GM19043 (cell line): ENCODE data around the gene GABRG3.

ENCODE experiments used
- ATAC-seq: cut with Tn5 transposase; IDR thresholded peaks from one replicate; pipeline ENCODE4 v1.9.1; 2021; ENCODE audit warnings: low read depth; ENCODE audit not compliant: unreplicated experiment

The GABRG3 gene

DNA sequence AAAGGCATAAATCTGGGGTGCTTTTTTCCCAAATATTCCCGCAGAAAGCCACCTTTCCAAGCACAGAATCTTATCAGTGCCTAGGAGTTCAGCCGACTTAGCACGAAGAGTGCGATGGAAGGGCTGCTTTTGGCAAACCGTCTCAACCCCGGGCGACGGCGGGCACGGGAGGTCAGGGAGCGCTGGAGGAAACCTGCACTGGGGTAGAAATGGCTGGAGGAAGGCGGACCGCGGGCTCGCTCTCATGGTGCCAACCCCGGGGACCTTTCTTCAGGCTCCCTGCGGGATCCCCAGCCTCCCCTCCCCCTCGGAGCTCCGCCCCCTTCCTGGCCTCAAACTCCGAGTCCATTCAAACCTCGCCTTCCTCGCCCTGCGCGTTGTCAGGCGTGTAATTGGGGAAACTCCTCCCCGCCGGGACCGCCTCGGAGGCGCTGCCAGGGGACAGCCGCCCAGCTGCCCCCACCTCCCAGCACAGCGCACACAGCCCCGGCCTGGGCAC lies at the start of gene GABRG3:
GABRG3 (plus strand) TSS at position 470 of the 499 bp plus-strand sequence.
- no peak for ATAC-seq

GRCh38 chr15:26921433-26921832 lies 49.5 kb upstream of the GABRG3 start:
- no peak for ATAC-seq

- ATAC-seq = no peak
These were observed 44.9 kb upstream of the GABRG3 start for GRCh38 chr15:26926081-26926480.

DNA sequence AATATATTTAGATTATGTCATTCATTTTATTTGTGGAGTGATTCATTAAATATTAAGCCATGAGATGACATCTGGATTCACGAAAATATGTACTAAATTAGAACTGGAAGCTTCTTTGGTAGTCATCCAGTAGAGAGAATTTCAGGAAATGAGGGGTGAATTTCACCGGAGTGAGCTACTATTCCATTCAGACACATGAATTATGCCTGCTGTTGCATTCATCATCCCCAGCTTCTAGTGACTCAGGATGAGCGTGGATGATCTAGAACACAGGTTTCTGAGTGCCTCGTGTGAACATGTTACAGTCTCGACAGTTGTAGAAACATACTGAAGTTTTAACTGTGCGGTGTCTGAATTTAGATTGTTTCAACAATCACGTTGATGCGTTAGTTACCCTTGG lies 42.9 kb upstream of the GABRG3 start:
- no peak for ATAC-seq

- ATAC-seq = no peak
These were observed 41.4 kb upstream of the GABRG3 start for GRCh38 chr15:26929588-26929987.

- no peak for ATAC-seq
These were observed 36.1 kb upstream of the GABRG3 start for GRCh38 chr15:26934848-26935247.

DNA sequence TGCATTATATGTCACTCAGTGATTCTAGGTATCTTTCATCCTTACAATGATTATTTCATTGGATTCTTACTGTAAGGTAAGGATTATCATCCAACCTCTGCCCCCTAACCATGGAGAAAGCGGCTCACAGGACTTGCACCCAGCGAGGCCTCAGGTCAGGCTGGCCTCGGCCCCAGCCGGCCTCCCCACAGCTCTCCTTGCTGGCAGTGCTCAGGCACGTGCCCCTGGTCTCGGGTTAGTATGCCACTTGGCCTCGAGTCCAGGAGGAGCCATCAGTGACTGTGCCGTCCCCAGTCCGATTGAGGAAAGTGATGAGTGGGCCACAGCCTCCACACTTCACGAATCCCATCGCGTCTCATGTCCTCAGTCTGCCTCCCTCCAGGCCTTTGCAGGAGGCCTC lies 35.7 kb upstream of the GABRG3 start:
- ATAC-seq = no peak

DNA sequence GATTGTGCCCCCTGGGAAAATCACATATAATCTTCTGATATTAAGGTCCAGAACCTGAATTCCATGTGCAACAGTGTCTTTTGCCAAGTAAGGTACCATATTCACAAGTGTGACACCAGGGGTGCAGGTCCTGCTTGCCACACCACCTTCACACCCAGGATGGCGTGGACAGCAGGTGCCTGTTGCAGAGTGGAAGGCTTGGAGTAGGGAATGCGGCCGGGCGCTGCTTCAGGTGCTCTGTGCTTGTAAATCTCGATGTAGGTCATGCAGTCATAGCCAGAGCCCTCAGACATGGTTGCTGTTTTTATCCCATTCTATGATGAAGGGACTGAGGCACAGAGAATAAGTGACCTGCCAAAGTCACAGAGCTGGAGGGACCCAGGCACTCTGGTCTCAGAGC lies 34.5 kb upstream of the GABRG3 start:
- no peak for ATAC-seq

DNA sequence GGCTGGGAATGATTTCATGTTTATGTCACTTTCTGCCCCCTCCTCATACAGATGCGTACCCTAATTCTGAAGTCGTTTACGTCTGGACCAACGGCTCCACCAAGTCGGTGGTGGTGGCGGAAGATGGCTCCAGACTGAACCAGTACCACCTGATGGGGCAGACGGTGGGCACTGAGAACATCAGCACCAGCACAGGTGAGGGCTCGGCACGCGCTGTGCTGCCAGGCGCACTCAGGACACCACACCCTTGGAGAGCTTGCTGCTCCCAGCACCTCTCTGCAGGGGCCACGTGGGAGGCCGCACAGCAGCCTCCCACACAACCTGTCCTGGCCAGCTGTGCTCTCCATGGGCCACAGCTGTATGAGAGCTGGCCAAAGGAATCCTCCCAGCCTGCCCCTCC lies 33.8 kb upstream of the GABRG3 start:
- no peak for ATAC-seq

- no peak for ATAC-seq
These were observed 31.6 kb upstream of the GABRG3 start for GRCh38 chr15:26939398-26939797.

DNA sequence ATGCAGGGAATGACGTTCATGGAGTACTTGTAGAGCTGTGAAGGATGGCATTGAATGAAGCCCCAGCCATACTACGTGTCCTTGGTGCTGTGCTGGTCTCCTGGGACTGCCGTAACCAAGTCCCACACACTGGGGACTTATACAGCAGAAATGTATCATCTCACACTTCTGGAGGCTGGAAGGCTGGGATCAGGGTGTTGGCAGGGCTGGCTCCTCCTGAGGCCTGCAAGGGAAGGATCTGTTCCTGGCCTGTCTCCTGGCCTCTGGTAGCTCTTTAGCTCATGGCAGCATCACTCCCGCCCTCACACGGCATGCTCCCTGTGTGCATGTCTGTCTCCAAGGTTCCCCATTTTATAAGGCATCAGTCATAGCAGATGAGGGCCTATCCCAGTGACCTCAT lies 29.5 kb upstream of the GABRG3 start:
- ATAC-seq = no peak

DNA sequence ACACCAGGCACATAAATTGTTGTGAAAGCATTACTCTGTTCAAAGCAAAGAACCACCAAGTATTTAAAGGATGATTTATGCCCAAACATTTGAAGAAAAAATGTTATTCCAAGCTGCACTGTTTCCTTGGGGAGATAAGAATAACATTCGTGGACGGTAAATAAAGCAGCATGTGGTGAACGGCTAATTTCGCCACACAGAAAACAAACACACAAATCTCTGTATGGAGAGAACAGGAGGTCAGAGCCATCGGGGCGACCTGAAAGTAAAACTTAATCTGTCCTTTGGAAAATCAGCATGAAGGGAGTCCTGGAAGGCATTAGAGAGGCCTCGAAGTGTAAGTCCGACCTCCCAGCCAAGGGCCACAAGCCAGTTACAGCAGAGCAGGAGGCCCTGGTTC lies 27.1 kb upstream of the GABRG3 start:
- ATAC-seq = no peak

DNA sequence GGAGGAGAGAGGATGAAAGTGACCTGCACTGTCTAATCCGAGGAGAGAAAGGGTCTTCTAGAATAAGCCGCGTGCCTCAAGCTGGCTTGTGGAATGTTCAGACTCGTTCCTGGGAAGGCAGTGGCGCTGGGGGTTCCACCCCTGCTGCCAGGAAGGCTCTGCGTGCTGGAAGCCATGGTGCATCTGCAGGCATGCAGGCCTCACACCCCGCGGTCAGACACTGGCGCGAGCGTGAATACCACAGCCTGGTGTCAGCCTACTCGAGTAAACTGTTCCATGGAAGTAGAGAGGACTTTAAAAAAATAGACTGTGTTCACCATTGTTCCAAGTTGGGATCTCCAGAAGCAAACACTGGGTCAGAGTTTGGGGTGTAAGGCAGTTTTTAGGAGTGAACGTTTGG lies 25.9 kb upstream of the GABRG3 start:
- no peak for ATAC-seq

DNA sequence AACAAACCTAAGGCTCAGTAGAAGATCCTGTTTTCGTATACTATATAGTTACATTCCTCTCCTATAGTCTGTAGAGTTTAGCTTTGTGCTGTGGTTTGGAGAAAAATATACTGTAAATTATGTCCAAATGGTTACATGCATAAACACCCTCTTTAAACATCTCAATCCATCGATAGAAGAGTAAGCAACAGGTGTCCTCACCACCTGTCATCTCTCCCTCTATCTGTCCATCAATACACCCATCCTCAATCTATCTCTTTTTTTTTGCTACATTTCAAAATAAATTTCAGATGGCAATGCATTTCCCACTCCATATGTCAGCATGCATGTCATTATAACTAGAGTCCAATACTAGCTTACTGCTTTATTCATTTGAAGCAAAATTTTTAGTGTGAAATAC lies 21.0 kb upstream of the GABRG3 start:
- ATAC-seq = no peak

DNA sequence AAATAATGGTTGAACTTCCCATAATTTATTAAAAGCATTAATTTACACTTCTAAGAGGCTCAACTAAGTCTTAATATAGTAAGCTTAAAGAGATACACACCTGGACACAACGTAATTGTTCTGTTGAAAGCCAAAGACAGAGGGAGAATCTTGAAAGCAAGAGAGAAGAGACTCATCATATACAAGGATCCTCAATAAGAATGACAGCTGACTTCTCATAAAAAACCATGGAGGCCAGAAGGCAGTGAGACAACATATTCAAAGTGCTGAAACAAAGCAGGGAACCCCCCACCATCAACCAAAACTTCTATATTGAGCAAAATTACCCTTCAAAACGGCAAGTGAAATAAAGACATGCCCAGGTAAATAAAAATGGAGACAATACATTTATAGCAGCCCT lies 16.6 kb upstream of the GABRG3 start:
- ATAC-seq = no peak

DNA sequence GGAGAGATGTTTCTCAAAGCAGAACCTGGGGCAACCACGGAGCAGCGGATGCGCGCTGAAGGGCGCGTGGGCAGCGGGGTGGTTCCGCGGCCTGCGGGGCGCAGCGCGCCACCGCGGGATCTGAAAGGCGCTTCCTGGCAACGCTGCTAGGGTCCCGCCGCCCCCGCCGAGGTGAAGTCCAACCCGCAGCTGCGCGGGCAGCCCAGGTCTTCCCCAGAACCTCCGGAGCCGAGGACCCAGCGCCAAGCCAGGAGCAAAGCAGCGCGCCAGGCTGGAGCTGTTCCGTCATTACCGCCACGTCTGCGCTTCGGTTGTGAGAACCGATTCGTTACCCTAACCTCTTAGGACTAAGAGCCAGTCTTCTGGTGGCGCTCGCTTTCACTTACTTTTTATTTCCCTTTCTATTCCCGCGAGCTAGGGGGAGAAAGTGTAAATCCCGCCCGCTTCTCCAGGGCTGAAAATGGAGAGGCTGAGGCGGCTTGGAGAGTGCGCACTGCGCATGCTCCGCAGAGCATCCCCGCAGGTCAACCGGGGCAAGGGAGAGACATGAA lies 3.2 kb upstream of the GABRG3 start:
- ATAC-seq = no peak

GRCh38 chr15:26968806-26969205 lies 2.2 kb upstream of the GABRG3 start:
- ATAC-seq = no peak

DNA sequence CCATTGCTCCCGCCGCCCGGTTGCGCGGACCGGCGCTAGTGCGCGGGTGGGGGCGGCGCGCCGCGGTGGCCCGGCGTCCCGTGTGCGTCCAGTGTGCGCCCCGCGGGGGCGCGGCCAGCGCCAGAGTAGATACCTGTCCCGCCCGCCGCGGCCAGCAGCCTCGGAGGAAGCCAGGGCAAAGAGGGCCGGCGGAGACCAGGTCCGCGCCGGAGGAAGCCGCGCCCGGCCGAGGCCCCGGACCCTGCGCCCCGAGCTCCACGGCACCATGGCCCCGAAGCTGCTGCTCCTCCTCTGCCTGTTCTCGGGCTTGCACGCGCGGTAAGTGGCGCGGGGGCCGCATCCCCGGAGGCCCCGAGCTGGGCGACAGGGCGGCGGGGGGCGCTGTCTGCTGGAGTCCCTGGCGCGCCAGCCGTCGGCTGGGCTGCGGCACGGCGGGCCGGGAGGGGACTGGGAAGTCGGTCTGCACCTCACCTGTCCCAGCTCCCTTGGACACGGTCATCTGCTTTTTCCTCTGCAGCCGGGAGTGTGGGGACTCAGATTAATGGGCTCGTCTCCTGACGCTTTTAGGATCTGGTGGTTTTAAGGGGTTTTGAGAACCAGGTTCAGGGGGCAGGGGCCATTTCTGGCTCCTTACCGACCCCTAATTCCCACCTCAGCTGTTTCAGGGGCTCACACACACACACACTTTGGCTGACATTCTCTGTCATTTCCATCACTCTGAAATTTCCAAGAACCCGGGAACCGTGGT lies 464 bp downstream of the GABRG3 start:
- no peak for ATAC-seq

- no peak for ATAC-seq
These were observed 1.7 kb downstream of the GABRG3 start for GRCh38 chr15:26972636-26973035.

DNA sequence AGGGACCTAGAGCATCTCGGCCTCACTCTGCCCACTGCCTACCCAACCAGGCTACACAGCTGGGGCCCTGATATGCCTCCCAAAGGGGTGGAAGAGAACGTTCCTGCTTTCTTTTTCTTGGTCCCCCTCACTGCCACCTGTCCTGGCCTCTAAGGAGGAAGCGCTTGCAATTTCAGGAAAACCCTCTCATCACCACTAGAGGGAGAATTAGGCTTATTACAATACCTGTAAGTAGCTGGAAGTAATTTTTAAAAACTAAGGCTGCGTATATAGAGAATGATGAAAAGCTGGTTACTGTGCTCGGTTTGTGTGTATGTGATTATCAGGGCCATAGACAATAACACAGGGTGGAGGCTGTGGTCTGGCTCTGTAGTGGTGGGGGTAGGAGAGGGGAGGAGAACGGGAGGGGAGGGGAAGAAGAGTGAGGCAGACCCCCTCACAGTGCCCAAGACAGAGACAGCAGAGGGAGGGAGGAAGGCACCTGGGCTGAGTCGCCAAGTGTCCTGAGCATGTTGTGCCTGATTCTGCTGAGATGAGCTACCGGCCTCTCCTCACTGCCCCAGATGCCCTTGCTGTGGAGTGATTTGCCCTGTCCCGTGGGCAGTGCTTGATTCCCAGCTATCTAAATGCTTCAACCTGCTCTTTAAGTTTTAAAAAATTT lies 3.3 kb downstream of the GABRG3 start:
- ATAC-seq = no peak

DNA sequence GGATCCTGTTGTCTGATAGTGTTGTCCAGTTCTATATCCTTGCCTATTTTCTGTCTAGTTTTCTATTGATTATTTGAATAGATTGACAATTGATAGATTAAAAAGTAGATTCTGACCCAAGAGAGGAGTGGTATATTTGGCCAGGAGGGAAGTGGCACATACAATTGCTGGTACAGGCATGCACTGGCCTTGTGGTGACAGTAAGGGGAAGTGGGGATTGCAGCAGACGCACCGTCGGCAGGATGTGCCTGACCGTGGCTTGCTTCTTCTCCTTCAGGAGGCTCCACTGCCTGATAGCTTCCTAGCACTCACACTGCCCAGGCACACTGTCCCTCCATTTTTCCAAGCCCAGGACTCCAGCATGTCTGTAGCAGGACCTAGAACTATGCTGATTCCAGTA lies 10.5 kb downstream of the GABRG3 start:
- no peak for ATAC-seq

DNA sequence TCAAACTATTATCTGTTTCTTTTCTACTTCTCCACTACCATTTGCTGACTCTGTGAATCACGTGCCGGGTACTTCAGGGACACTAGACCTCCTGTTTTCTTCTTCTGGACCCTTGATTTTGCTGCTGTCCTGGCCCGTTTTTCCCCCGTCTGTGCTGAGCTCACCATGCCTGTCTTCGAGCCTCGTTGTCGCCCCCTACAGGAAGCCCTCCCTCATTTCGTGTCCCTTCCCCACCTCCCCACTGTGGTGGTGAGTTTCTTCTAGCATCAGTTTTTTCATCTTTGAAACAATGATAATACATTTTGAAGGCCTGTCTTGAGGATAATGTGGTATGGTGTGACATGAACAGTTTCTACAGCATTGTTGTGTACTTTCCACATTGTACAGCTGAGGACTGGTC lies 12.8 kb downstream of the GABRG3 start:
- no peak for ATAC-seq
